ENCODE data around the gene DCXR.

The DCXR gene

GRCh38 chr17:82022981-82023446, 14.5 kb downstream of the DCXR start, which contains the start of gene LRRC45:
Gene LRRC45 (plus strand): TSS chr17:82023305. CDS start chr17:82023644, 339 bp downstream.
- Mint-ChIP-seq H3K9me3 (no peaks in the 10 kb centered on the region), H3K36me3 (ENCODE audit: low read depth) (peaks cover 5% of the 10 kb centered on the region), H3K27me3 (ENCODE audit: low read depth) (no peaks in the 10 kb centered on the region), H3K27ac (peak within 1 kb of the TSS; percentile 45), H3K4me1 (ENCODE audit: low read depth) (peaks cover 21% of the 10 kb centered on the region), H3K4me3 (peak within 1 kb of the TSS; percentile 89)
- DNase-seq (ENCODE audit: low spot score), result peak; percentile 100

- no peak for DNase-seq (ENCODE audit: low spot score)
- Mint-ChIP-seq H3K27me3 (ENCODE audit: low read depth) (no peaks in the 10 kb centered on the region), H3K9me3 (no peaks in the 10 kb centered on the region), H3K4me3 (peak within 1 kb of the TSS; percentile 89), H3K27ac (peak within 1 kb of the TSS; percentile 69), H3K36me3 (ENCODE audit: low read depth) (peaks cover 2% of the 10 kb centered on the region), H3K4me1 (ENCODE audit: low read depth) (peaks cover 19% of the 10 kb centered on the region)
These were observed 15.1 kb downstream of the DCXR start, which contains the start of gene CENPX for GRCh38 chr17:82022310-82022980. Gene CENPX (minus strand): TSS chr17:82022878. CDS start chr17:82022861, 17 bp downstream.

GRCh38 chr17:82021900-82022309, 15.6 kb downstream of the DCXR start:
- Mint-ChIP-seq H3K36me3 (ENCODE audit: low read depth) (peaks cover 2% of the 10 kb centered on the region), H3K27ac (peak overlapping the region; percentile 31)
- DNase-seq (ENCODE audit: low spot score), result no peak

GRCh38 chr17:82021107-82021899, 16.2 kb downstream of the DCXR start:
- no peaks in the 10 kb centered on the region for H3K27me3 Mint-ChIP-seq (ENCODE audit: low read depth)
- H3K4me3 Mint-ChIP-seq, result peak overlapping the region; percentile 87
- DNase-seq (ENCODE audit: low spot score), result peak; percentile 40
- H3K9me3 Mint-ChIP-seq, result no peaks in the 10 kb centered on the region
- H3K4me1 Mint-ChIP-seq (ENCODE audit: low read depth), result peaks cover 15% of the 10 kb centered on the region
- H3K36me3 Mint-ChIP-seq (ENCODE audit: low read depth), result peaks cover 2% of the 10 kb centered on the region
- H3K27ac Mint-ChIP-seq, result peak overlapping the region; percentile 69

More at GRCh38 chr17:82021900-82022309, 15.6 kb downstream of the DCXR start:
- Mint-ChIP-seq H3K27me3 (ENCODE audit: low read depth) (no peaks in the 10 kb centered on the region), H3K4me3 (peak overlapping the region; percentile 87), H3K4me1 (ENCODE audit: low read depth) (peaks cover 15% of the 10 kb centered on the region), H3K9me3 (no peaks in the 10 kb centered on the region)

DNA sequence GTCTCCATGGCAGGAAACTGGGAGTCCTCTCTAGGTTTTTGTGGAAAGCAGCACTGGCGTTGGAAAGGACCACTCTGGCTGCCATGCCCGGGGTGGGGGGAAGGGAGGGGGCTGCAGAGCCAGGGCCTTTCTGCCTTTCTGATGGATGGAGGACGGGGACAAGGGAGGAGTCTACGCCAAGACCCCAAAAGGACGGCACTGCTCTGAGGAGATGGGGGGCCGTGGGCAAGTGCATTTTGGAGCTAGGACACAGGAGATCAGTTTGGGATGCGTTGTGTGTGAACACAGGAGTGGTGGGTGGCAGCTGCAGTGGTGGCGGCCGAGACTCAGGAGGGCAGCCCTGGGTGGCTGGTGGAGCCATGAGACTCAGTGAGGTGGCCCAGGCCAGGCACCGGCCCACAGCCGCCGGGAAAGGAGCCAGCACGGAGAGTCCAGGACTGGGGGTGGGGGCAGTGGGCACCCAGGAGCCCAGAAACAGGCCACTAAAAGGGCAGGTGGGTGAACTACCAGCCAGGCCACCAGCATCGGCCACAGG, 16.9 kb downstream of the DCXR start:
- Mint-ChIP-seq H3K36me3 (ENCODE audit: low read depth) (peaks cover 2% of the 10 kb centered on the region), H3K4me3 (peak overlapping the region; percentile 18), H3K9me3 (no peaks in the 10 kb centered on the region), H3K4me1 (ENCODE audit: low read depth) (peaks cover 15% of the 10 kb centered on the region), H3K27ac (peak overlapping the region; percentile 20), H3K27me3 (ENCODE audit: low read depth) (no peaks in the 10 kb centered on the region)
- DNase-seq (ENCODE audit: low spot score), result no peak

- Mint-ChIP-seq H3K27me3 (ENCODE audit: low read depth) (no peaks in the 10 kb centered on the region), H3K4me1 (ENCODE audit: low read depth) (peaks cover 15% of the 10 kb centered on the region), H3K4me3 (peak overlapping the region; percentile 43), H3K36me3 (ENCODE audit: low read depth) (no peaks in the 10 kb centered on the region), H3K27ac (no peak overlapping the region), H3K9me3 (no peaks in the 10 kb centered on the region)
- DNase-seq (ENCODE audit: low spot score), result peak; percentile 63
These were observed 17.6 kb downstream of the DCXR start for GRCh38 chr17:82019690-82020571.

- Mint-ChIP-seq H3K27ac (no peak overlapping the region), H3K4me1 (ENCODE audit: low read depth) (peaks cover 12% of the 10 kb centered on the region), H3K9me3 (no peaks in the 10 kb centered on the region), H3K27me3 (ENCODE audit: low read depth) (no peaks in the 10 kb centered on the region), H3K4me3 (no peak overlapping the region), H3K36me3 (ENCODE audit: low read depth) (no peaks in the 10 kb centered on the region)
- DNase-seq (ENCODE audit: low spot score), result no peak
These were observed 18.4 kb downstream of the DCXR start for GRCh38 chr17:82018989-82019689.

DNA sequence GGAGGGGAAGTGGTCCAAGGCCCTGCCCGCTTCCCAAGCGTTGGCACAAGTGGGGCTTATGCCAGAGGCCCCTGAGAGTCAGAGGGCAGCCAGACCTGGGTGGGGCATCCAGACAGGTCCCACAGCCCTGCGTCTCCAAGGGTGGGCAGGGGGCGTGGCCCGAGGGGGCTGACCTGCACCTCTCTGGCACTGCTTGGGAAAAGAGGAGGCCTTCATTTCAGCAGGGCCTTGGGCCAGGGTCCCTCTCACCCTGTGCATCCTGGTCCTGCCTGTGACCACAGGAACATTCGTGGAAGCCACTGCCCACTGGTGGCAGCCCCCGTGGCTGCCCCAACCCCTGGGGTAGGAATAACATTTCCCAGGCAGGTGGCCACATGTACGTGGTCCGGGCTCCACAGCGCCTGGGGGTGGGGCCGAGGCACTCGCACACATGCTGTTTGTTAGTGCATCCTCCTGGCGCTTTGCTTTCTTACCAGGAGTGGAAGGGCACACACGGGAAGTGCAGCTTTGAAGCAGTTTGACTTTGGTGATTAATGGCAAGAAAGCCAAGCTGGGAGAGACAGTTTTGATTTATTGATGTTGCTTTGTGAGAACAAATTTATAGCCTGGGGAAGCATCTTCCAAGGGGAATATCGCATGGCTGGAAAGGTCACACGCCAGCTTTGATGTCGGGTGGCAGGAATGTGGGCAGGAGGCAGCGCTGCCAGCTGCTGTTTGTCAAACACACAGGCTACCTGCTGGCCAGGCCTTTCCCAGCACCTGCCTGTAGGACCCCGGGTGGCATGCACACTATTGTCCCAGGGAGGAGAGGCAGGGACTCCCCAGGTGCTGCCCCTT, 19.1 kb downstream of the DCXR start:
- Mint-ChIP-seq H3K4me3 (no peak overlapping the region), H3K4me1 (ENCODE audit: low read depth) (peaks cover 7% of the 10 kb centered on the region), H3K27ac (no peak overlapping the region), H3K36me3 (ENCODE audit: low read depth) (no peaks in the 10 kb centered on the region), H3K27me3 (ENCODE audit: low read depth) (no peaks in the 10 kb centered on the region), H3K9me3 (no peaks in the 10 kb centered on the region)
- DNase-seq (ENCODE audit: low spot score), result no peak

DNA sequence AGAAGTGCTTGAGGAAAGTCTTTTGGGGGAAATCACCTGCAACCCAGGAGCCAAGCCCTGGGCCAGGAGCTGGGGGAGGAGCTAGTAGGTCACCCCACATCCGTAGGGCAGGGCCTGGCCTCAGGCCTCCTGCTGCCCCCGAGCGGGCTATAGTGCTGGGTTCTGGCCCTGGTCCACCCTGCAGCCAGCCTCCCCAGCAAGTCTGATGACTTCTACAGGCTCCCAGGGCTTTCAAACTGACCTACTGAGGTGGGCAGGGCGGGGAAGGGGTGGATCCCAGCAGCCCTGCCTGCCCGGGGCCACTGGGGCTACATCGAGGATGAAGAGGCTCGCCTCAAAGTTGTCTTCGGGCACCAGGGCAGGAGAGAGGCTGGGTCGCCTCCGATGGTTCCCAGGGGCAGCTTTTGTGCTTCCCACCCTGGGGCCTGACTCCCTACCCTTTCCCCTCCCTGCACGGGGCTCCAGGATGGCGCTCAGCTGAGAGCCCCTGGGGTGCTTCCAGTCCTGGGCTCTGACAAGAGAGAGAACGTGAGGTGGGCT, 19.8 kb downstream of the DCXR start:
- no peak for DNase-seq (ENCODE audit: low spot score)
- Mint-ChIP-seq H3K27me3 (ENCODE audit: low read depth) (no peaks in the 10 kb centered on the region), H3K9me3 (no peaks in the 10 kb centered on the region), H3K36me3 (ENCODE audit: low read depth) (no peaks in the 10 kb centered on the region), H3K4me3 (no peak overlapping the region), H3K27ac (no peak overlapping the region), H3K4me1 (ENCODE audit: low read depth) (peaks cover 7% of the 10 kb centered on the region)

- H3K9me3 Mint-ChIP-seq, result no peaks in the 10 kb centered on the region
- H3K27ac Mint-ChIP-seq, result no peak overlapping the region
- no peaks in the 10 kb centered on the region for H3K27me3 Mint-ChIP-seq (ENCODE audit: low read depth)
These were observed 20.5 kb downstream of the DCXR start for GRCh38 chr17:82016875-82017459.

DNA sequence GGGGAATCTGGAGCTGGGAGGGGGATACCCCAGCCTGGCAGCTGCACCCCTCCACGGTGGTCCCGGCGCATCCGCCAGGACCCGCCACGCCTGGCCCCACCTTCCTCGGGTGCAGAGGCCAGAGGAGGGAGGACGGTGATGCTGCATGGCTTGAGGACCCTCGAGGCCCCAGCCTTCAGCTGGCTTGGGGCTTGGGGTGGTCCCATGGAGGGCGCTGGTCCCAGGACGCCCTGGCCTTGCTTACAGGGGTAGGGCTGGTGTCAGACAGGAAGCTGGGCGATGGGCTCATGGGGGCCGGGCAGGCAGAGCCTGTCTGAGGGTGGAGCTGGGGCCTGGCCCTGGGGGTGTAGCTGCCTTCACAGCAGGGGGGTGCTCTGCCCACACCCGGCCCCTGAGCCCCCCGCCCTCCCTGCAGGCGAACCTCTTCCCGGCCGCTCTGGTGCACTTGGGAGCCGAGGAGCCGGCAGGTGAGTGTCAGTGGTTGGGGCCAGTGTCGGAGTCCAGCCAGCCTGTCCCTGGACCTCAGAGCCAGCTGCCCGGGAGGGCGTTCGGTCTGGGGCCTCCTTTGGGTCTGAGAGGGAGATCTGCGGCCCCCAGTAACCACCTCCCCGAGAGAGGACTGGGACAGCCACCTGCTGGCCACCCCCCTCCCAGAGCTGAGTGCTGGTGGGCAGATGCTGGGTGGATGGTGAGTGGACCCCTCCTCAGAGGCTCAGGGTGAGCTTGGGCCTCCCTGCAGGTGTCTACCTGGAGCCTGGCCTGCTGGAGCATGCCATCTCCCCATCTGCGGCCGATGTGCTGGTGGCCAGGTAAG, 21.2 kb downstream of the DCXR start:
- Mint-ChIP-seq H3K27me3 (ENCODE audit: low read depth) (no peaks in the 10 kb centered on the region), H3K27ac (no peak overlapping the region), H3K4me3 (no peak overlapping the region), H3K4me1 (ENCODE audit: low read depth) (peaks cover 1% of the 10 kb centered on the region), H3K9me3 (no peaks in the 10 kb centered on the region), H3K36me3 (ENCODE audit: low read depth) (no peaks in the 10 kb centered on the region)
- DNase-seq (ENCODE audit: low spot score), result no peak

More at GRCh38 chr17:82016875-82017459, 20.5 kb downstream of the DCXR start:
- H3K4me1 Mint-ChIP-seq (ENCODE audit: low read depth), result peaks cover 7% of the 10 kb centered on the region
- H3K36me3 Mint-ChIP-seq (ENCODE audit: low read depth), result no peaks in the 10 kb centered on the region
- H3K4me3 Mint-ChIP-seq, result no peak overlapping the region
- DNase-seq (ENCODE audit: low spot score), result no peak

All from T-helper 2 cell treated with Interferon-gamma antibody and Interleukin-4, amounts not matched to agents 5 μg/mL and 100 μg/mL, for 36 hours (primary cell).